Colonic mucosa (tissue), 4 donors: ENCODE data around the gene CLEC19A. TPM values are rescaled to one million over a fixed set of nuclear protein-coding genes. Genes with fewer than 3 reads are reported as not detected.

Source experiments
- DNase-seq: peaks from one replicate; pipeline ENCODE4 v3.0.0-alpha.2; 2020
- H3K27ac ChIP-seq: fragments of 200-600 bp; one replicate; pipeline ENCODE4 v1.8.0; 2021
- H3K27me3 ChIP-seq: fragments of 200-600 bp; one replicate; pipeline ENCODE4 v1.8.0; 2021
- H3K36me3 ChIP-seq: fragments of 200-600 bp; one replicate; pipeline ENCODE4 v1.8.0; 2021
- H3K4me1 ChIP-seq: fragments of 200-600 bp; one replicate; pipeline ENCODE4 v1.8.0; 2021; ENCODE audit warnings: mild to moderate bottlenecking
- H3K4me3 ChIP-seq: fragments of 200-600 bp; one replicate; pipeline ENCODE4 v1.8.0; 2021
- H3K9ac ChIP-seq, 2 donors: one replicate each; pipeline ENCODE4 v1.7.0; 2013; ENCODE audit warnings: control low read depth in 2 of 2, low read depth in 2 of 2, low read length in 2 of 2
- H3K9me3 ChIP-seq: fragments of 200-600 bp; one replicate; pipeline ENCODE4 v1.8.0; 2021
- CTCF ChIP-seq: fragments of 200-600 bp; IDR thresholded peaks from one replicate; pipeline ENCODE4 v1.8.0; 2022; ENCODE audit warnings: antibody characterized with exemption, mild to moderate bottlenecking
- intact Hi-C: fragments of 100-400 bp; cut with DNase I; formaldehyde crosslinking; loops from one replicate; pipeline ENCODE4 v1.14.1; 2022
- total RNA-seq, 2 donors: library from RNA; stranded (reverse); fragmentation: NEBNext Ultra II Directional in 1 of 2; extraction: Animal tissue kit (Norgen Biotek cat#: 25700) in 1 of 2; gene quantifications; one replicate each; pipeline ENCODE4 v1.2.1, GENCODE V29; 2021
- donor health status: healthy.
- donor health status: DM: no; HTN: no; CAD: no.
- donor health status: DM: no; HTN: no; CAD: no.

CLEC19A gene
- total RNA-seq, 2 donors from 2014 or later: not detected

GRCh38 chr16:19307587-19308241 lies 22.2 kb downstream of the CLEC19A start:
- H3K36me3 ChIP-seq: no peaks in the 10 kb centered on the region
- intact Hi-C loops: no loop called here
- no peak for DNase-seq
- no peaks in the 10 kb centered on the region for H3K9me3 ChIP-seq
- no peak overlapping the region for H3K27ac ChIP-seq
- no peak overlapping the region for H3K9ac ChIP-seq
- H3K4me1 ChIP-seq: no peaks in the 10 kb centered on the region
- H3K4me3 ChIP-seq: no peak overlapping the region
- no peaks in the 10 kb centered on the region for H3K27me3 ChIP-seq
- TF ChIP-seq CTCF: no peak

GRCh38 chr16:19308392-19308791 lies 22.9 kb downstream of the CLEC19A start:
- Histone ChIP-seq H3K27ac (no peak overlapping the region), H3K4me1 (no peaks in the 10 kb centered on the region), H3K27me3 (no peaks in the 10 kb centered on the region), H3K9me3 (no peaks in the 10 kb centered on the region), H3K9ac (no peak overlapping the region), H3K36me3 (no peaks in the 10 kb centered on the region), H3K4me3 (no peak overlapping the region)
- TF ChIP-seq CTCF: no peak
- intact Hi-C loops: no loop called here
- DNase-seq: no peak

GRCh38 chr16:19309178-19309577 lies 23.6 kb downstream of the CLEC19A start:
- intact Hi-C loops: no loop called here
- TF ChIP-seq CTCF: no peak

GRCh38 chr16:19314718-19315425 lies 29.3 kb downstream of the CLEC19A start:
- no peaks in the 10 kb centered on the region for H3K9me3 ChIP-seq
- no peak overlapping the region for H3K9ac ChIP-seq
- no peaks in the 10 kb centered on the region for H3K4me1 ChIP-seq
- no peaks in the 10 kb centered on the region for H3K27me3 ChIP-seq
- intact Hi-C loops: no loop called here
- TF ChIP-seq CTCF: no peak
- H3K27ac ChIP-seq: no peak overlapping the region
- no peaks in the 10 kb centered on the region for H3K36me3 ChIP-seq
- no peak overlapping the region for H3K4me3 ChIP-seq
- no peak for DNase-seq

More at GRCh38 chr16:19309178-19309577, 23.6 kb downstream of the CLEC19A start:
- Histone ChIP-seq H3K9ac (no peak overlapping the region), H3K9me3 (no peaks in the 10 kb centered on the region), H3K4me3 (no peak overlapping the region), H3K36me3 (no peaks in the 10 kb centered on the region), H3K4me1 (no peaks in the 10 kb centered on the region), H3K27ac (no peak overlapping the region), H3K27me3 (no peaks in the 10 kb centered on the region)
- DNase-seq: no peak

GRCh38 chr16:19315889-19316433 lies 30.4 kb downstream of the CLEC19A start:
- Histone ChIP-seq H3K4me1 (no peaks in the 10 kb centered on the region), H3K9ac (no peak overlapping the region), H3K36me3 (no peaks in the 10 kb centered on the region), H3K4me3 (no peak overlapping the region), H3K9me3 (no peaks in the 10 kb centered on the region), H3K27ac (no peak overlapping the region), H3K27me3 (no peaks in the 10 kb centered on the region)
- DNase-seq: no peak
- intact Hi-C loops: no loop called here
- no peak for TF ChIP-seq CTCF
